ENCODE results near the gene NEK4.
"Not testable (repeated sequence)": the region's sequence is repeated elsewhere in the genome, so short reads cannot be mapped to it uniquely, and the experiment has no call there.

NEK4 gene

GRCh38 chr3:52777959-52778805 lies 7.4 kb upstream of the NEK4 start:
- no peak for DNase-seq

- no peak for DNase-seq
Measured at GRCh38 chr3:52777127-52777958, 6.6 kb upstream of the NEK4 start, which contains the start of gene ITIH1. ITIH1 (plus strand) TSS chr3:52777599; CDS start chr3:52777616, 17 bp downstream.

GRCh38 chr3:52776486-52776885 lies 5.7 kb upstream of the NEK4 start:
- not testable (repeated sequence) for DNase-seq

GRCh38 chr3:52775877-52776276 lies 5.1 kb upstream of the NEK4 start:
- DNase-seq = peak; percentile 12

GRCh38 chr3:52774901-52775864 lies 4.4 kb upstream of the NEK4 start:
- peak; percentile 82 for DNase-seq

- DNase-seq = no peak
Measured at GRCh38 chr3:52774066-52774713, 3.5 kb upstream of the NEK4 start.

GRCh38 chr3:52773361-52774065 lies 2.8 kb upstream of the NEK4 start:
- no peak for DNase-seq

GRCh38 chr3:52771702-52772101 lies 962 bp upstream of the NEK4 start:
- DNase-seq = no peak

DNA sequence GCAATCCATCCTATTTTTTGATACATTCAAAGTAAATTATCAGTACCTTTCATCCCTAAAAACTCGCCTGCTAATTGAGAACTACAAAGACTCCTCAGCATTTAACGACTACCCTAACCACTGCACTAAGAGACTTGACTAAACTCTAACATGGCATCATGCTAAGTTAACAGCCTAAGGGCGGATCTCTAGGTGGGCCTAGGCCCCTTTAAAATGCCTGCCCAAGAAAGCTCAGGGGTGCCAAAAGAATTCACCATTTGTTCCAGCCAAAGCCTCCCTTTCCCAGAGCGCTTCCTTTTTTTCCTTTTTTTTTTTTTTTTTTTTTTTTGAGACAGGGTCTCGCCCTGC lies 568 bp upstream of the NEK4 start:
- no peak for DNase-seq

DNA sequence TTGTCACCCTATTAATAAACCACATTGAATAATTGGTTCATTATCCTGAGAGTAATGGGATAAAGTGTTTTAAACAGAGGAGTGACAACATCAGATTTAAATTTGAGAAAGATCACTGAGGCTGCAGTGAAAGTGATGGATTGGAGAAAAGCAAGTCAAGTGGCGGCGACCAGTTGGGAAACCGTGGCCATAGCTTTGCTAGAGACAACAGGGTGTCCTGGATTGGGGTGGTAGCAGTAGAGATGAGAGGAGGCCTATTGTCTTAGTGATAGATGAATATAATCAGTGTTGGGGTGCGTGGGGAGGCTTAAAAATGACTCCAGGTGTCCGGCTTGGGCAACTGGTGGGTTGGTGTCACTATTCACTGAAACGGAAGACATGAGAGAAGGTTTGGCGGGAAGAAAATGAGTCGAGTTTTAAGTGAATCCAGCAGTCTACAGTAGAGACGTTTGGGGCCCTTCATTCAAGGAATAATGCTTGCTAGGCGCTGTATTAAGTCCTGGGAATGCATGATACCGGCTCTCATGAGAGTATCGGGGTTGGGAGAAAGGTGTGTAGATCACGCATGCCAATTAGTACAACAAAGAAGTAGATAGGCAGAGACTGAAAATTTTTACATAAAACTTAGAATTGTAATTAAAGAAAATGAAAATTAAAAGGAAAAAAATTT lies 819 bp downstream of the NEK4 start:
- peak; percentile 53 for DNase-seq

GRCh38 chr3:52763466-52763865 lies 7.3 kb downstream of the NEK4 start:
- DNase-seq = peak; percentile 82

DNA sequence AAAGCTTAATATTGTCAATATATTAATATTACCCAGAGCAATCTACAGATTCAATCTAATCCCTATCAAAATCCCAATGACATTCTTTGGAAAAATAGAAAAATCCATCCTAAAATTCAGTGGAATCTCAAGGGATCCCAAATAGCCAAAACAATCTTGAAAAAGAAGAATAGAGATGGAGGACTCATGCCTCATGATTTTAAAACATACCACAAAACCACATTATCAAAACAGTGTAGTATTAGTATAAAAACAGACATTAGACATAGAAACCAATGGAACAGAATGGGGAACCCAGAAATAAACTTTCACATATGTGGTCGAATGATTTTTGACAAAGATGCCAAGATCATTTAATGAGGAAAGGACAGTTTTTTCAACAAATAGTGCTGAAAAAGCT lies 14.6 kb downstream of the NEK4 start:
- DNase-seq = no peak

DNA sequence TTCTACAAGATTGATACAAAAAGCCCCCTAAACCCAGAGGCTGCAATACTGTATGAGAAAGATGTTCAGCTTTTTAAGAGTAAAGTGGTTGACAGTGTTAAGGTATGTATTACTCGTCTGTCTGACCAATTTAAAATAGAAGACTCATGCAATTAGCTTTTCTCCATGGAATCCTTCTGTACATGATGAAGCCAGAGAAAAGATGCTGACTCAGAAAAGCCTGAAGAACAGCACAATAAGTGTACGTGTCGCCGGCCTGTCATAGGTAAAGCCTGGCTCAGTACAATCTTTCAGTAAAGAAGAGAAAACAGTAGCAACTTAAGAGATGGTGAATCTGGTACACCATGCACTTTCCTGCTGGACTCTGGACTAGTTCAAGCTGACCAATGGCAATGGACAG lies 16.4 kb downstream of the NEK4 start:
- no peak for DNase-seq

GRCh38 chr3:52752045-52752660 lies 18.6 kb downstream of the NEK4 start:
- DNase-seq = peak; percentile 30

- DNase-seq = no peak
Measured at GRCh38 chr3:52743721-52744120, 27.0 kb downstream of the NEK4 start.

DNA sequence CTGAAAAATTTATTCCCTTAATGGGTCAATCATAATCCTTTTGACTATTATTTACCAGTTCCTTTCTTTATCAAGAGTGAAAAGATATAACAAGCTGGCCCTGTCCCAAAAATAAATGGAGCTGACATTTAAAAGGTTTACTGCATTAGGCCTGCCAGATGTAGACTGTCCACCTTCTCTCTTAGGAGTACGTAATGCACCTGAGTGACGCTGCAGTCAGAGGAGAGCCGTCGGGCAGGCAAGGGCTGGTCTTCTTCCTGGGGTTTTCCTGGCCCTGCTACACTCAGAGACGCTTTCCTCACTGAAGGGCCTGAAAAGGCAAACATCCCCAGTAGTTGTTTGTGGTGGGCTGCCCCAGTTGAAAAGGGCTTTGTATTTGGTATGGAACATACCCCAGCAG lies 27.6 kb downstream of the NEK4 start:
- DNase-seq = no peak

GRCh38 chr3:52742418-52743041 lies 28.2 kb downstream of the NEK4 start:
- peak; percentile 62 for DNase-seq

DNA sequence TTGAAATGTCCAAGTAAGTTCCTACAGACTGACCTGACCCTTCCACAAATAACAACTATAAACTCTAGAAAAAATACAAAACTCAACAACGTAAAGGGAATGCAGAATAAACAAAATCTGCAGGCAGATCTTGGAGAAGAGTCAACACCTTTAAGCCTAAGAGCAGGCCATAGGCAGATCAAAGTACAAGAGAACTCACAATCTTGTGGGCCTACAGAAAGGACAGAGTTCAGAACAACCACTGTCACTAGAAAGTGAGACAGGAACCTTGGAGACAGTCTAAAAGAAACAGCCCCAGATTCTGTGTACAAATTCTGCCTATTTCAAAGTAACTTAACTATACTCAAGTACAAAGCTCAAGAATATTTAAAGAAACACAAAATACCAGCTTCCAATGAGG lies 31.0 kb downstream of the NEK4 start:
- no peak for DNase-seq

DNA sequence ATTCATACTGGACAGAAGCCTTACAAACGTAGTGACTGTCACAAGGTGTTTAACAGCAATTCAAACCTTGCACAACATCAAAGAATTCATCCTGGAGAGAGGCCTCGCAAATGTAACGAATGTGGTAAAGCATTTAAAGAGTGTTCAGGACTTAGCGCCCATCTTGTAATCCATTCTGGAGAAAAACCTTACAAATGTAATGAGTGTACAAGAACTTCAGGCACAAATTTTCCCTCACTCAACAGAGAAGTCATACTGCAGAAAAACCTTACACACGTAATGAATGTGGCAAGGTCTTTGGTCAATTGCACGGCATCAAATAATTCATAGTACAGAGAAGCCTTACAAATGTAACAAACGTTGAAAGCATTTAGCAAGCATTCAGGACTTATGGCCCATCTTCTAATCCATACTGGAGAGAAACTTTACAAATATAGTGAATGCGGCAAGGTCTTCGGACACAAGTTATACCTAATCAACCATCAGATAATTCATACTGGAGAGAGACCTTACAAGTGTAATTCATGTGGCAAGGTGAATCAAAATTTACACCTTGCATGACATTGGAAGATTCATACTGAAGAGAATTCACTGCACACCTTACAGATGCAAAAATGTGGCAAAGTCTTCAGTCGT lies 37.4 kb downstream of the NEK4 start:
- DNase-seq = no peak

GRCh38 chr3:52731590-52731989 lies 39.1 kb downstream of the NEK4 start:
- DNase-seq = no peak
